ENCODE measurements around the gene RNF5.
A peak's percentile ranks its signal among the peaks of the same experiment; 100 is the strongest.
"Not testable (repeated sequence)": the region's sequence is repeated elsewhere in the genome, so short reads cannot be mapped to it uniquely, and the experiment has no call there.

The RNF5 gene

DNA sequence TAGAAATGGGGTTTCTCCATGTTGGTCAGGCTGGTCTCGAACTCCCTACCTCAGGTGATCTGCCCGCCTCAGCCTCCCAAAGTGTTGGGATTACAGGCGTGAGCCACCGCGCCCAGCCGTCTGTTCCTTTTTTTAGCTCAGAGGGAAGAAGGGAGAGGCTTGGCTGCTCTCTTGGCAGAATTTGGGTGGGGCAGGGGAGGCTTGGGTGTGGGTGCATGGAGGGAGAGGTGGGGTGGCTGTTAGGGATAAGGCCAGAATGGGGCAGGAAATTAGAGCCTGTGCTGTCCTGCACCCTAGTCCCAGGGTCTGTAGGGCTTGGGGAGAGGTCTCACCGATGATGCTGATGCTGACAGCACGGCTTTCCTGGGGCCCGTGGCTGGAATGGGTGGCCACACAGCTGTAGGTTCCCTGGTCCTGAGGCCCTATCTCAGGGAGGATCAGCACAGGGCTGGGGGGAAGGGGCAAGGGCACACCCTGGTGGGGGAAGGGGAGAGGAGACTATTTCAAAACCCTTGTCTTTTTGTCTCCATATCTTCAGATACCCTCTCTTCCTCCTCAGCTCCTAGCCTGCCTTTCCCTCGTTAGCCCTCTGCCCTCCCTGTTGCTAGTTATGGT is 3.8 kb downstream of the RNF5 start:
- H3K4me3 ChIP-seq (ENCODE audit: low read depth, low read length), result no peak overlapping the region
- no peak for DNase-seq (ENCODE audit: low read depth)
- TF ChIP-seq, protein P1, sequence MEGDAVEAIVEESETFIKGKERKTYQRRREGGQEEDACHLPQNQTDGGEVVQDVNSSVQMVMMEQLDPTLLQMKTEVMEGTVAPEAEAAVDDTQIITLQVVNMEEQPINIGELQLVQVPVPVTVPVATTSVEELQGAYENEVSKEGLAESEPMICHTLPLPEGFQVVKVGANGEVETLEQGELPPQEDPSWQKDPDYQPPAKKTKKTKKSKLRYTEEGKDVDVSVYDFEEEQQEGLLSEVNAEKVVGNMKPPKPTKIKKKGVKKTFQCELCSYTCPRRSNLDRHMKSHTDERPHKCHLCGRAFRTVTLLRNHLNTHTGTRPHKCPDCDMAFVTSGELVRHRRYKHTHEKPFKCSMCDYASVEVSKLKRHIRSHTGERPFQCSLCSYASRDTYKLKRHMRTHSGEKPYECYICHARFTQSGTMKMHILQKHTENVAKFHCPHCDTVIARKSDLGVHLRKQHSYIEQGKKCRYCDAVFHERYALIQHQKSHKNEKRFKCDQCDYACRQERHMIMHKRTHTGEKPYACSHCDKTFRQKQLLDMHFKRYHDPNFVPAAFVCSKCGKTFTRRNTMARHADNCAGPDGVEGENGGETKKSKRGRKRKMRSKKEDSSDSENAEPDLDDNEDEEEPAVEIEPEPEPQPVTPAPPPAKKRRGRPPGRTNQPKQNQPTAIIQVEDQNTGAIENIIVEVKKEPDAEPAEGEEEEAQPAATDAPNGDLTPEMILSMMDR (IDR thresholded peaks at IDR 0.05; ENCODE audit: low read depth, low read length), result no peak
- TF ChIP-seq POLR2A (IDR thresholded peaks at IDR 0.05; ENCODE audit: extremely low read depth, insufficient read length) (no peak), MYC (IDR thresholded peaks at IDR 0.05; ENCODE audit: low read depth, low read length) (no peak)
- TF ChIP-seq, protein P2, sequence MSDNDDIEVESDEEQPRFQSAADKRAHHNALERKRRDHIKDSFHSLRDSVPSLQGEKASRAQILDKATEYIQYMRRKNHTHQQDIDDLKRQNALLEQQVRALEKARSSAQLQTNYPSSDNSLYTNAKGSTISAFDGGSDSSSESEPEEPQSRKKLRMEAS (IDR thresholded peaks at IDR 0.05; ENCODE audit: low read depth, low read length), result no peak

DNA sequence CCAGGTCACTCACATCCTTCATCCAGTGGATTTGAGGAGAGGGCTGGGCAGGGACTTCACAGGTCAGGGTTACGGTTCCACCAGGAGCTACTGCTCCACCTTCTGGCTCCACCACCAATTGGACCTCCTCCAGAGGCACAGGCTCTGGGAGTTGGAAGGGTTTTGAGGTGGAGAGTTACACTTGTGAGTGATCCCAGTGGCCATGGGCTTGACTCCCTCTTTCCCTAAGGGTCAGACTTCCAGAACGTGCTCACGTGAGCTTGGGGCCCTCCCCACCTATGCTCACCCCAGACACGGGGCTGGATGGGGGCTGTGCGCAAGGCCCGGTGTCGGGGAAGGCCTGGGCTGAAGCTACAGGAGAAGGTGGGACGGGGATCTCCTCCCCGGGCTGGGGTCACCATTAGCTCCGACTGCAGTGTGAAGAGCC is 4.4 kb downstream of the RNF5 start:
- H3K4me3 ChIP-seq (ENCODE audit: low read depth, low read length), result no peak overlapping the region
- TF ChIP-seq, protein P1 (IDR thresholded peaks at IDR 0.05; ENCODE audit: low read depth, low read length), result no peak
- TF ChIP-seq, protein P2 (IDR thresholded peaks at IDR 0.05; ENCODE audit: low read depth, low read length), result no peak
- no peak for DNase-seq (ENCODE audit: low read depth)

DNA sequence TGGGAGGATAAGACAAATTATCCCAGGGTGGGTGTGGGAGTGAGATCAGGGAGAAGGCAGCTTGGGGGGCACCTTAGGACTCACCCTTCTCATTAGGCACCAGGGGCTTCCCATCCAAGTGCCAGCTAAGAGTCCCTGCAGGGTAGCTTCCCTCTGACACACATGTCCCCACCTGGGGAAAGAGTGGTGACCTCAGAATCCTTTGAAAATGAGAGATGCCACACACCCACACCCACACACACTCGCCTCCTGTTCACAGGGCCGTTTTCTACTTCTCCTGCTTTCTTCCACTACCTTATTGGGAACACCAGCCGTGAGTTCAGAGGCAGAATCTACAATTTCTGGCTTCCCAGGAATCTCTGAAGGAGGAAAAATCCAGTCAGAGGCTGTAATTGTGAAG is 4.8 kb downstream of the RNF5 start:
- H3K4me3 ChIP-seq (ENCODE audit: low read depth, low read length), result no peak overlapping the region
- TF ChIP-seq, protein P2 (IDR thresholded peaks at IDR 0.05; ENCODE audit: low read depth, low read length), result no peak
- TF ChIP-seq, protein P1 (IDR thresholded peaks at IDR 0.05; ENCODE audit: low read depth, low read length), result no peak
- no peak for TF ChIP-seq POLR2A (IDR thresholded peaks at IDR 0.05; ENCODE audit: extremely low read depth, insufficient read length)
- no peak for TF ChIP-seq MYC (IDR thresholded peaks at IDR 0.05; ENCODE audit: low read depth, low read length)
- no peak for DNase-seq (ENCODE audit: low read depth)

DNA sequence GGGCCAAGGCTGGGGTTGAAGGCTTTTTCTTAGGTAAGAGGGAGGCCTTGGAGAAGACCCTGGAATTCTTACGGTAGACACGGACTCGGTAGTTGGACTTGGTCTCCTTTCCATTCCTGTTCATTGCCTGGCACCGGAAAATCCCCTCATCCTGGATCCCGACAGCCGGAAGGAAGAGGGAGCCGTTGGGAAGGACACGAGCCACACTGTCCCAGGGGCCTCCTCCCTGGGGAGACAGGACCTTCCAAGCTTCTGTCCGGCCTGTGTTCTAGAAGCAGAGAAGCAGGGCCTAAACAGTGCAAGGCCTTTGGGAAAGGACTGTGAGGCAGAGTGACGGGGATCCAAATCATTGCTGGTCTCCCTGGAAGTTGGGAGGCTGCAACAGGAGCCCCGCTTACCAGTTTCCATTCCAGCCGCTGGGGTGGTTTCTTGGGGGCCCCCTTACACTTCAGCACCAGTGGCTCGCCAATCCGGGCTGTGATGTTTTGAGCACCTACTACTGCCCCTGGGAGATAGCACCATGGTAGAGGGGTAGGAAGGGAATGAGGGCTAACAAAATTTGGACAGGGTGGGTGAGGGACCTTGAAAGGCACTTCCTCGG is 5.4 kb downstream of the RNF5 start:
- DNase-seq (ENCODE audit: low read depth), result no peak
- no peak overlapping the region for H3K4me3 ChIP-seq (ENCODE audit: low read depth, low read length)
- TF ChIP-seq MYC (IDR thresholded peaks at IDR 0.05; ENCODE audit: low read depth, low read length) (no peak), POLR2A (IDR thresholded peaks at IDR 0.05; ENCODE audit: extremely low read depth, insufficient read length) (no peak)
- TF ChIP-seq, protein P1 (IDR thresholded peaks at IDR 0.05; ENCODE audit: low read depth, low read length), result no peak

DNA sequence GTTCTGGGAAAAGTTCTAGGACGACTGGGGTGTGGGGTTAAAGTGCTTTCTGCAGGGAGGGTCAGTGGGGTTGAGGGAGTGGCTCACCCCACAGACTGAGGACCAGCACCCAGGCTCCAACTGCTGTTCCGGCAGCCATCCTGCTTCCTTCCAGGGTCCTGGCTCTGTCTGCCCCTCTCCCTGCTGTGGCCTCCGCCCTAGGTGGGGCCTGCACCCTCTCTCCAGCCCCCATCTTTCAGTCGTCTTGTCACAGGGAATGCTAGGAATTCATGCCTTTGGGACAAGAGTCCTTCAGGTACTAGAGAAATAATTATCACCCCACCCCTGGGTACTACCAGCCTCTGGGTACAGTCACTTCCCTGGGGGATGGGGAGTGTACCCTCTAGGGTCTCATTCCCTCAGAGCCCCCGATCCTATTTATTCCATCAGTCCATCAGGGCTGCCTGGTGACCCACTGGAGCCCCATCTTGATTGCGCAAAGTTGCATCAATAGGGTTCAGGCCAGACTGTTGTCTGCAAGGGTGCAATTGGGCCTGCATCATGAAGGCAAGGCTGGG is 6.0 kb downstream of the RNF5 start, which contains the start of gene AGER:
TSS of gene AGER (minus strand) at position 170 of the 557 bp plus-strand sequence. CDS start at position 139, 31 bp downstream.
- no peak within 1 kb of the TSS for H3K4me3 ChIP-seq (ENCODE audit: low read depth, low read length)
- TF ChIP-seq POLR2A (IDR thresholded peaks at IDR 0.05; ENCODE audit: extremely low read depth, insufficient read length) (no peak), MYC (IDR thresholded peaks at IDR 0.05; ENCODE audit: low read depth, low read length) (no peak)
- TF ChIP-seq, protein P1 (IDR thresholded peaks at IDR 0.05; ENCODE audit: low read depth, low read length), result no peak
- TF ChIP-seq, protein P2 (IDR thresholded peaks at IDR 0.05; ENCODE audit: low read depth, low read length), result no peak
- DNase-seq (ENCODE audit: low read depth), result no peak

DNA sequence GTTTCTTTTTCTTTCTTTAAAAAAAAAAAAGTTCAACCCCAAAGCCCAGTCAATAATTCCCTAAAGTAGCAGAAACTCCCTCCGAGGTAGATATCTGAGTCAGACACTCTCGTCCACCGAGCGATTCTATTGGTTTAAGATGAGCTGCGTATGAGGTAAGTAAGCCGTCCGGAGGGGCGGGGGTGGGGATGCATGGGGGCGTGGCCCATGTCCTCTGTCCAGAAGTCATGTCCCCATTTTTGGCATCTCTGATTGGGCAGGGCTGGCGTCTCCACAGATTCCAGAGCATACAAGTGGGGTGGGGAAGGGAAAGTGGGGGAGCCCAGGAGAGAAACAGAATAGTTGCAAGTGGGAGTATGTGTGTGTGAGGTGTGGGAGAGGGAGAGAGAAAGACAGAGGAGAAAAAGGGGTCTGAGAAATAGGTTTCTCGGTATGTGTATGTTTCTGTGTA is 7.5 kb downstream of the RNF5 start:
- peak; percentile 71 for DNase-seq (ENCODE audit: low read depth)
- H3K4me3 ChIP-seq (ENCODE audit: low read depth, low read length), result not testable (repeated sequence)

DNA sequence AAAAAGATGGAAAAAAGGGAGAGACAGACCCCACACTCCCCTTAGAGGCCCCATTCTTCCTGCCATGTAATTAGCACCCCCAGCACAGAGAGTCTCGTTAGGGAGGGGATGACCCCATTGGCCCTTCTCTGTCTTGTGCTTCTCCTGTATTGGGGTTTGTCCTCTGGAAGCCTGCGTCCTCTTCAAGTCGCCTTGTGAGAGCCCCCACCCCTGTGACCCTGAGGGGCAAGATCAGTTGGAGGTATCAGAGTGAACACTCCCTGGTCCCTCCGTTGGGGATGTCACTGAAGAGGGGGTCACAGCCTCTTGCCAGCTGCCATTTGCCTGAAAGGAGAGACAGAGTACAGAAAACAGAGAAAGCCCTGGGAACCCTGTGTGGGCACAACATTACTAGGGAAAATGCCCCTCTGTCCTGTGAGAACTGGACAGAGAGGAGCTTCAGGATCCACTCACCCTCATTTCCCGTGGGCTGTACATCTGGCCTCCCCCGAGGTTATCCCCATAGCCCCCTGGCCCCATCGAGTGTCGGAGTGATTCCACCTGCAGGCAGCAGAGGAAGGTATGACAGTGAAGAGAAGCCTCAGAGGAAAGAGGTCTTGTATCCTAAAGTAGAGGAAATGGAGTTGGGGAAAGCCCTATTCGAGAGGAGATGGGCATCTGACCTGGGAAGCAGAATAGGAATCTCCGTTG is 8.1 kb downstream of the RNF5 start:
- DNase-seq (ENCODE audit: low read depth); H3K4me3 ChIP-seq (ENCODE audit: low read depth, low read length): not testable (repeated sequence)
